PC-3 (cell line): Measurements from ENCODE around the gene GPRC5D. TPM values are rescaled to one million over a fixed set of nuclear protein-coding genes. Genes with fewer than 3 reads are reported as not detected.

Experiments used
- ATAC-seq: fragments of 200-7000 bp; cut with Tn5 transposase; 2 replicates; pipeline ENCODE4 v1.9.1; 2020; ENCODE audit warnings: mild to moderate bottlenecking, moderate library complexity
- BruUV-seq: library from RNA; stranded (reverse); fragments of 400-500 nt; replicated peaks from 2 replicates; lab custom pipeline; 2021; lab: Mats Ljungman, UMichigan
- CTCF ChIA-PET: fragments of 300-600 bp; sonication (Branson Sonifier 250); formaldehyde crosslinking; loops from one replicate; lab custom pipeline; 2022; ENCODE audit warnings: antibody characterized with exemption; lab: Charles Lee
- POLR2A ChIA-PET: fragments of 300-600 bp; sonication (Branson Sonifier 250); formaldehyde crosslinking; loops from one replicate; lab custom pipeline; 2022; ENCODE audit warnings: antibody characterized with exemption; ENCODE audit not compliant: unreplicated experiment; lab: Charles Lee
- DNase-seq: peaks from one replicate; pipeline ENCODE4 v3.0.0-alpha.2; 2015
- H2AFZ ChIP-seq: fragments of 300-600 bp; sonication (generic); 2 replicates; pipeline ENCODE4 v1.6.0; 2016; ENCODE audit warnings: antibody characterized with exemption, low read length
- H3F3A ChIP-seq: fragments of 300-600 bp; sonication (generic); one replicate; pipeline ENCODE4 v1.6.0; 2017; ENCODE audit warnings: antibody characterized with exemption, low read length, control low read depth, mild to moderate bottlenecking; ENCODE audit not compliant: unreplicated experiment
- H3K27ac ChIP-seq: fragments of 300-600 bp; sonication (generic); 2 replicates; pipeline ENCODE4 v1.5.1; 2016; ENCODE audit warnings: mild to moderate bottlenecking, low read length
- H3K27me3 ChIP-seq: fragments of 300-600 bp; sonication (generic); 2 replicates; pipeline ENCODE4 v1.6.1; 2016; ENCODE audit warnings: low read length, mixed read lengths
- H3K36me3 ChIP-seq: fragments of 300-600 bp; sonication (generic); 2 replicates; pipeline ENCODE4 v1.6.1; 2016; ENCODE audit warnings: low read depth, mixed run types, low read length, mixed read lengths
- H3K4me1 ChIP-seq: fragments of 300-600 bp; sonication (generic); 2 replicates; pipeline ENCODE4 v1.5.1; 2016; ENCODE audit warnings: low read length; ENCODE audit not compliant: insufficient read depth
- H3K4me2 ChIP-seq: fragments of 300-600 bp; sonication (generic); 2 replicates; pipeline ENCODE4 v1.6.0; 2016; ENCODE audit warnings: low read length
- H3K4me3 ChIP-seq: fragments of 300-600 bp; sonication (generic); 2 replicates; pipeline ENCODE4 v1.5.1; 2016; ENCODE audit warnings: mild to moderate bottlenecking, low read length, mixed read lengths
- H3K79me2 ChIP-seq: fragments of 300-600 bp; sonication (generic); 2 replicates; pipeline ENCODE4 v1.6.1; 2017; ENCODE audit warnings: low read length, mixed read lengths
- H3K9ac ChIP-seq: fragments of 300-600 bp; sonication (generic); 2 replicates; pipeline ENCODE4 v1.6.0; 2016; ENCODE audit warnings: mild to moderate bottlenecking, low read length
- H3K9me2 ChIP-seq: fragments of 300-600 bp; sonication (generic); replicated peaks from 2 replicates; pipeline ENCODE4 v1.6.1; 2016; ENCODE audit warnings: mixed run types, low read length, mixed read lengths
- H3K9me3 ChIP-seq: fragments of 300-600 bp; sonication (generic); 2 replicates; pipeline ENCODE4 v1.6.1; 2016; ENCODE audit warnings: low read length, mixed read lengths
- H4K20me1 ChIP-seq: fragments of 300-600 bp; sonication (generic); 2 replicates; pipeline ENCODE4 v1.6.1; 2016; ENCODE audit warnings: low read length, mixed read lengths
- CTCF ChIP-seq: fragments of 300-600 bp; sonication (generic); conservative IDR thresholded peaks from 2 replicates; pipeline ENCODE4 v1.5.1; 2017; ENCODE audit warnings: antibody characterized with exemption, low read depth, mild to moderate bottlenecking, low read length
- EZH2 ChIP-seq: fragments of 300-600 bp; sonication (generic); IDR thresholded peaks from one replicate; pipeline ENCODE4 v1.6.1; 2017; ENCODE audit warnings: antibody characterized with exemption, mild to moderate bottlenecking, low read length; ENCODE audit not compliant: unreplicated experiment
- EZH2phosphoT487 ChIP-seq: fragments of 300-600 bp; sonication (generic); IDR thresholded peaks from 2 replicates; pipeline ENCODE4 v1.6.1; 2018; ENCODE audit warnings: mild to moderate bottlenecking, antibody characterized with exemption, low read length, borderline replicate concordance
- intact Hi-C: fragments of 100-400 bp; cut with micrococcal nuclease; formaldehyde crosslinking; loops from 2 replicates; pipeline ENCODE4 v1.9.0; 2023
- total RNA-seq: library from RNA; depleted of rRNA; stranded (reverse); fragments of >200 nt; gene quantifications from 2 replicates; pipeline ENCODE4 v1.2.3, GENCODE V29; 2014

Gene GPRC5D
- total RNA-seq, 1 experiment from 2014 or later = not detected

GRCh38 chr12:12992418-12993130, 40.6 kb upstream of the GPRC5D start:
- Histone ChIP-seq H3K79me2 (peaks cover 32% of the 10 kb centered on the region), H3K4me3 (no peak overlapping the region), H3K9me2 (no peaks in the 10 kb centered on the region), H3K9me3 (no peaks in the 10 kb centered on the region), H3K9ac (no peak overlapping the region), H3K27ac (no peak overlapping the region), H2AFZ (no peak overlapping the region), H3K27me3 (no peaks in the 10 kb centered on the region), H3K4me2 (no peak overlapping the region), H3K36me3 (no peaks in the 10 kb centered on the region), H4K20me1 (no peaks in the 10 kb centered on the region), H3F3A (no peaks in the 10 kb centered on the region), H3K4me1 (peaks cover 3% of the 10 kb centered on the region; the same call in 1 of the 2 replicates)
- CTCF ChIA-PET = no interaction called here
- intact Hi-C loops = no loop called here
- TF ChIP-seq EZH2phosphoT487 (no peak), CTCF (no peak), EZH2 (no peak)
- POLR2A ChIA-PET = no interaction called here
- BruUV-seq = no TSS peak
- no peak for DNase-seq
- ATAC-seq = no peak; the same call in 1 of the 2 replicates

GRCh38 chr12:12990700-12991468, 38.9 kb upstream of the GPRC5D start:
- intact Hi-C loops = no loop called here
- Histone ChIP-seq H3K4me1 (no peaks in the 10 kb centered on the region), H3K9me2 (no peaks in the 10 kb centered on the region), H3K36me3 (peaks cover 12% of the 10 kb centered on the region; the same call in 1 of the 2 replicates), H3K4me3 (no peak overlapping the region), H3K27me3 (no peaks in the 10 kb centered on the region), H3K9me3 (no peaks in the 10 kb centered on the region), H4K20me1 (no peaks in the 10 kb centered on the region), H2AFZ (no peak overlapping the region), H3F3A (no peaks in the 10 kb centered on the region), H3K9ac (no peak overlapping the region), H3K79me2 (peaks cover 16% of the 10 kb centered on the region; the same call in 1 of the 2 replicates), H3K27ac (no peak overlapping the region), H3K4me2 (no peak overlapping the region)
- ChIA-PET POLR2A (no interaction called here), CTCF (no interaction called here)
- ATAC-seq (no peak), DNase-seq (no peak)
- BruUV-seq = no TSS peak
- TF ChIP-seq EZH2 (no peak), CTCF (no peak), EZH2phosphoT487 (no peak)
